MM.1S (cell line): ENCODE measurements around the gene CNBD2.

Experiments
- CTCF ChIP-seq: fragments of 300-600 bp; sonication (generic); IDR thresholded peaks from 2 replicates; pipeline ENCODE4 v1.5.1; 2016; ENCODE audit warnings: antibody characterized with exemption, low read length, mixed read lengths
- EZH2 ChIP-seq: fragments of 300-600 bp; sonication (generic); optimal IDR thresholded peaks from 2 replicates; pipeline ENCODE3; 2017; ENCODE audit warnings: low read depth, mild to moderate bottlenecking, antibody characterized with exemption, low read length, mixed read lengths
- EZH2phosphoT487 ChIP-seq: fragments of 300-600 bp; sonication (generic); IDR thresholded peaks from 2 replicates; pipeline ENCODE4 v1.6.1; 2018; ENCODE audit warnings: antibody characterized with exemption, low read length

DNA sequence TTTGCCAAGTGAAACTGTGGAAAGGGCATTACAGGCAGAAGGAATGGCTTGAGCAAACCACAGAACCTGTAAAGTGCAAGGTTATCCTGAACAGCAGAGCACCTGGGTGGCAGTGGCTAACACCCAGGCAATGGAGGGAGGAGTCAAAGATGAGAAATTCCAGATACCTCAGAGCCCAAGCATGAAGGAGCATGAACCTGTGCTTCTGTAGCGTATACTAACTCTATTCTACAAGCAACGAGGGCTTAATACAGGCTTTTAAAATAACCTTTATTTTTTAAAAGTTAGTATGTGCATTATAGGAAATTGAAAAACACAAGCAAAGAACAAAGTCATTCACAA is 77.0 kb downstream of the CNBD2 start:
- TF ChIP-seq CTCF: no peak
- TF ChIP-seq EZH2phosphoT487: no peak
- no peak for TF ChIP-seq EZH2
